Stimulated activated CD4-positive, alpha-beta T cell treated with anti-CD3 and anti-CD28 coated beads, Interleukin-1b, Interleukin-23, amount 100 ng/mL, for 1 hour (primary cell): ENCODE results near the gene SPOCK1.
"Not testable (repeated sequence)": the region's sequence is repeated elsewhere in the genome, so short reads cannot be mapped to it uniquely, and the experiment has no call there.

Experiments
- DNase-seq, 2 donors: peaks; one replicate each; pipeline ENCODE4 v3.0.0-alpha.2; 2020; ENCODE audit warnings: low read depth in 2 of 2

Gene SPOCK1

DNA sequence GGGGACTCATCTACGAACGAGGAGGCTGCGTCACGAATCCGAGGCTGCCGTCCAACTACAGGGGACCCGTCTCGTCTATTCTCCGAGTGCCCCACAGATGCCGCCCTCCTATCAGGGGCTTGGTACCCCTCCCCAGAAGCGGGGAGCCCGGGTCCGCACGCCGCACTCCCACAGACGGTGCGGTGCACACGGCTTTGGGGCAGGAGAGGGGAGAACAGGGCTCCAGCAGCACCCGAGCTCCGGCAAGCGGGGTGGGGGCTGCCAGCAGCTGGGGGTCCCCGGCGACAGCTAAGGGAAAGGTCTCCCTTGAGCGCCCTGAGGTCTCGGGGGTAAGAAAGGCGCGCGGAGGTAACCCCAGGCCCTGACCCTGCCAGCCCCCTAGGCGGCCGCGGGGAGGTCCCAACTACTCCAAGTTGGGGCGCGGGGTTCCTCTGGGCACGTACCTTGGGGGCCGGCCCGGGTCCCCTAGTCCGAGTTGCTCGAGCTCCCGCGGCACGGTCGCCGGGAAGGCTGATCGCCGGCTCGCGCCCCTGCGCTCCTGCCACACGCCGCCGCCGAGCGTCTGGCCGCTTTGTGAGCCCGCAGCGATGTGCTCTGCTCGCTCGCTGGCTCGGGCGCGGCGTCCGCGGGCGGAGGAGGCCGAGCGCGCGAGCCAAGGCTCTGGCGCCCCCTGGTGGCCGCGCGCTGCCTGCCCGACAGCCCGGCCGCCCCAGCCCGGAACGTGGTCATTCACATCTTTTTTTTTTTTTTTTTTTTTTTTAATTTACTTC lies at the start of gene SPOCK1:
SPOCK1 (minus strand) TSS at position 591 of the 770 bp plus-strand sequence.
- peak in 1 of 2 donors; percentile 14 for DNase-seq

DNA sequence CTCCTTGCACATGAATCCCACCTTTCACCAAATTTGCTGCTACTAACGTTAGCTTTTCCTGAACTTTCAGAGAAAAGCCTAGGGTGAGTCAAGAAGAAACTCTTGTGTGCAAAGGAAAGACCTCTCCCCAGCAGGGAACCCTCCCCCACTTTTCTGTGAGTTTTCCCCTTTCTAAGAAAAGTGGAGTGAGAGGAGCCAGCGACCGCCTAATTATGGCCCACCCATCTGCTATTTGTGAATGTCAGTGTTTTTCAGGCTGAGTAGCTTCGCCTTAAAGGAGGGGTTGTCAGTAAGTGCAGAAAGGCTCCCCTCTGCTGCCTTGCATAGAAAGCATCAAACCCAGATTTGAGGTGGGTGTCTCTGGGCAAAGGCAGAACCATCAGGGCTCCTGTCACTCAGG lies 46.8 kb upstream of the SPOCK1 start:
- no peak for DNase-seq

DNA sequence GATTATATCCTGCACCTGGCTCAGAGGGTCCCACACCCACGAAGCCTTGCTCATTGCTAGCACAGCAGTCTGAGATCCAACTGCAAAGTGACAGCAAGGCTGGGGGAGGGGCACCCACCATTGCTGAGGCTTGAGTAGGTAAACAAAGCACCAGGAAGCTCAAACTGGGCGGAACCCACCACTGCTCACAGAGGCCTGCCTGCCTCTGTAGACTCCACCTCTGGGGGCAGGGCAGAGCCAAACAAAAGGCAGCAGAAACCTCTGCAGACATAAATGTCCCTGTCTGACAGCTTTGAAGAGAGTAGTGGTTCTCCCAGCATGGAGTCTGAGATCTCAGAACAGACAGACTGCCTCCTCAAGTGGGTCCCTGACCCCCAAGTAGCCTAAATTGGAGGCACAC lies 36.3 kb upstream of the SPOCK1 start:
- DNase-seq: not testable (repeated sequence)

DNA sequence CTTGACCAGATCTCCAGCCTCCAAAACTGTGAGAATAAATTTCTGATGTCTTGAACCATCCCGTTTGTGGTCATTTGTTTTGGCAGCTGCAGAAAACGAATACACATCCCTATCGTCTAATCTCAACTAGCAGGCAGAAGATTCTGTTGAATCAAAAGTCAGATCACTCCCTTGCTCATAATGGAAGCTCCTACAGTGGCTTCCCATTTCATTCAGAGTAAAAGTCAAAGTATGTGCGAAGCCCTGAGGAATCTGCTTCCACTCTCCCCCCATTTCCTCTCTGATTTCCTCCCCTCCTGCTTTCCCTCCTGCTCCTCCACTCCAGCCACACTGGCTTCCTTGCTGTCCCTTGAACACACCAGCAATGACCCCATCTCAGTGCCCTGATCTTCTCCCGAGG lies 34.8 kb upstream of the SPOCK1 start:
- no peak for DNase-seq

DNA sequence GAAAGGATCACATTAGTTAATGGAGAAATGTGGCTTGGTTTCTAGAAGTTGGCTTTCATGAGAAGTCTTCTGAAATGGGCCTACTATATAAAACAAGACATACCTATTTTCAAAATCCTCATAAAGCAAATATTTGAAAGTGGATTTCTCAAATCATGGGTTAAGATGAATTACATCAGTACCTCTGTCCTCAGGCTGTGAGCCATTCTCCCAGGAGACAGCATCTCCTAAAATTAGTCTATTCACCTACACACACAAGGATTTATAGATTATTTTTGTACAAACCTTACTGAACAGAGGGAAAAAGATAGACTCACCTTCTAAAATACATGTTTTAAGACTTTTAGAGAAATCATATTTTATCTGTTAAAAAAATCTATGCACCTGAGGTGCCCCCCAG lies 32.1 kb upstream of the SPOCK1 start:
- no peak for DNase-seq

DNA sequence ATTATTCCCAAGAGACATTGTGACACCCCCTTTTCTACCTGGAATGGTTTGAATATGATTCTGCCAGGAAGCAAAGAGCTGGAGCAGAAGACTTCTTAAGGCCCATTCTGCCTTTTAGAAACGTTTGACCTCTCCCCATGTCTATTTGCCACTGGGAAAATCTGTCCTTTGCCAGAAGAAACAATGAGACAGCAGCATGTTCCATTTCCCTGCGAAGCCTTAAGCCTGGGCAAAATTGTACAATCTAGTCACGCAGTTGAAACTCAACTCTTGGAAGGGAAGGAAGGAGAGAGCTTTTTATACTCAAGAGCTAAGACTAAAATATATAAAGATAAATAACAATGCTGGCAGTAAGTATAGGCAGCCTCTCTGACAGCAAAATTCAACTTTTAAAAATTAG lies 22.1 kb upstream of the SPOCK1 start:
- no peak for DNase-seq

DNA sequence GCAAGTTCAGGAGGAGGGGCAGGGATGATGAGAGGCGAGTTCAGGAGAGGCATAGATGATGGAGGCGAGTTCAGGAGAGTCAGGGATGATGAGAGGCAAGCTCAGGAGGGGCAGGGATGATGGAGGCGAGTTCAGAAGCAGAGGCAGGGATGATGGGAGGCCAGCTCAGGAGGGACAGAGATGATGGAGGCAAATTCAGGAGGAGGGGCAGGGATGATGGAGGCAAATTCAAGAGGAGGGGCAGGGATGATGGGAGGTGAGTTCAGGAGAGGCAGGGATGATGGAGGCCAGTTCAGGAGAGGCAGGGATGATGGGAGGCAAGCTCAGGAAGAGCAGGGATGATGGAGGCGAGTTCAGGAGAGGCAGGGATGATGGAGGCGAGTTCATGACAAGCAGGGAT lies 17.8 kb upstream of the SPOCK1 start:
- no peak for DNase-seq

DNA sequence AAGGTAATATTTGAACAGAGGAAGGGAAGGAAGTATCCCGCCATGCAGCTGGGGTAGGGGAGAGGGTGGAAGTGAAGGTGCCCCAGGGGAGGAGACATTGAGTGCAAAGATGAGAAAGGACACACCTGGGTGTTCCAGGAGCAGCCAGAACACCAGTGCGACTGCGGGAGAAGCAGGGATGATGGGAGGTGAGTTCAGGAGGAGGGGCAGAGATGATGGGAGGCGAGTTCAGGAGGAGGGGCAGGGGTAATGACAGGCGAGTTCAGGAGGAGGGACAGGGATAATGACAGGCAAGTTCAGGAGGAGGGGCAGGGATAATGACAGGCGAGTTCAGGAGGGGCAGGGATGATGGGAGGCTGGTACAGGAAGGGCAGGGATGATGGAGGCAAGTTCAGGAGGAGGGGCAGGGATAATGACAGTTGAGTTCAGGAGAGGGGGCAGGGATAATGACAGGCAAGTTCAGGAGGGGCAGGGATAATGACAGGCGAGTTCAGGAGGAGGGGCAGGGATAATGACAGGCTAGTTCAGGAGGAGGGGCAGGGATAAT lies 17.2 kb upstream of the SPOCK1 start:
- DNase-seq: no peak

DNA sequence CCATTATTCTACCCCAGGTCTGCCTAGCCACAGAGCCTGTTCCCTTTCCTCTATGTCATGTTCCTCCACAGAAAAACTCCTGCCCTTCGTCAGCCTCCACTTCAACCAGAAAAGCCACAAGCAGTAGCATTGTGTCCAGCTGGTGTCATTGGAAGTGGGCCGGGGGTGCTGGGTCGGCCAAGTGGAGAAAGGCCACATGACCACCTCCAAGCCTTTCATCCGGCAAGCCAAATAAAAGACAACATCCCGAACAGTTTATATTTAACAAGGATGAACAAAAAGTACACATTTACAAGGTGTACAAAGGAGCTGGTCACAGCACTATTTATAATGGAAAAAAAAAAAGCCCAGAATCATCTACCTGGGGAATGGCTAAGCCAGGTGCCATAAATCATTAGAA lies 16.1 kb upstream of the SPOCK1 start:
- DNase-seq: no peak

DNA sequence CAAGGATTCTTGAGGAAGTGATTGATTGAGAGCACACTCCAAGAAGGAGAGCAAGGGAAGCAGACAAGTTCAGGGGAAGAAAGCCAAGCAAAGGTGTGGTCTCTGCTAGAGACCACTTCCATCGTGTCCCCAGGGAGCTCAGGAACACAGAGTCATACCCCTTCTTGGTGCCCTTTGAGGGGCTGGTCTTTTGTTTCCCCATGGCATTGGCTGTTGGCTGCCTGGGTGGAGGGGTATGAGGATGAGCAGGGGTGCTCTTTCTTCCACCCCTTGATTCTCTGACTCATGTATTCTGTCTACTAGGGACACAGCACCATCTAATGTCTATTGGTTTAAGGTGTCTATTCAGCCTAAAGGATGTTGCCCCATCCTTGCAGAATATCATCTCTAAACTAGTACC lies 11.5 kb upstream of the SPOCK1 start:
- DNase-seq: no peak

DNA sequence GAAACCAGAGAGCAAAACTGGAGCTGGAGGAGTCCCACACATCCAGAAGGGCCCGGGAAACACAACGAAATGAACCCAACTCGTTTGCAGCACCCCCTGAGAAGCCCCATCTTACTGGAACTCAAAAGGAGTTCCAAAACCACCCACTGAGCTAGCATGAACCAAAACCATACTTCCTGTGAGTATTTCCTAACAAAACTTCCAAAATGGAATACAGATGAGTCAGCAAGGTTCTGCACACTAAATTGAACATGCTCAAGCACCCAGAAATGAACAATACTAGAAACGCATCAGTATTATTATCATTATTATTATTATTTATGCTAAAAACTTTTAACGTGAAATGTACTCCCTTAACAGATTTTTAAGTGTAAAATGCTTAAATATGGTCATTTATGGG lies 8.0 kb upstream of the SPOCK1 start:
- no peak for DNase-seq

DNA sequence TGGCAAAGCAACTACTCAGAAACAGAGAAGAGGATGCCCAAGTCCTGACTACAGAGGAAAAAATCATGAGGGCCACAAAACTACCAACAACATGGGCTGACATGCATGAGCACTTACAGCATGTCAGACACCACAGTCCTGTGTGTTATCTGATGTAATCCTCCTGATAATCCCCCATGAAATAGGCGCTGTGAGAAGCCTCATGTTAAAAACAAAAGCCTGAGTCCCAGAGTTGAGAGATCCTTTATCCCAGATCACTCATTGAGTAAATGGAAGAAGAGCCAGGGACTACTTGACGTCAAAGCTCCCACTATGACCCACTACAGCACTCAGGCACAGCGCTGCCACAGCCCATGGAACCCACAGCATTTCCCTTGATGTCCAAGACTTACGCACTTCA lies 7.2 kb upstream of the SPOCK1 start:
- DNase-seq: no peak

DNA sequence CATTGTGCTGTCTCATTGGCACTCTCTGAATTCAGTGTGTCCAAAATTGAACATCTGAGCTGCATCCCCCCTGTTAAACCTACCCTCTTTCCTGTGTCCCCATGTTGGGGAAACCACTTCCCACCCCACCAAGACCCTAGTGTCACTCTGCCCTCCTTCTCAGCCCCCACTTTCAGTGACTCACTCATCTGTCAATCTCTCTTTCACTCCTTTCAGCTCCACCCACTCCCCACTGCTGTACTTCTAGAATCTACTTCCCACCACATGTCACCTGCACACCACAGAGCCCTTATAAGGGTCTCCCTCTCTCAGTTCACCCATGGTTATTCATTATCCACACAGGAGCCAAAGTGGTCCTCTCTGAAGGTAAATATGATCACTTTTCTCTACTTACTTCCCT lies 5.8 kb upstream of the SPOCK1 start:
- DNase-seq: no peak

DNA sequence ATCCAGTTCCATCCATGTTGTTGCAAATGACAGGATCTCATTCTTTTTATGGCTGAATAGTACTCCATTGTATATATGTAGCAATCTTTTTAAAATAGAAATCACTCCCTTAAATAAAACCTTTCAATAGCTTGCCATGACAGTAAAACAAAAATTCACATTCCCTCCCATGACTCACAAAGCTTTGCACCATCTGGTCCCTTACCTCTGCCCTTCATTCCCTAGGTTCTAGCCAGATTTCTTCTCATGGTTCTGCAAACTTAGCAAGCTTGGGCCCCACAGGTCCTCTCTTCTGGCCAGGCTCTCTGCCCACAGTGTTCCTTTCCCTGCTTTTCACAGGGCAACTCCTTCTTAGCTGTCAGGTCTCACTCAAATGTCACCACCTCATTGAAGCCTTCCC lies 4.3 kb upstream of the SPOCK1 start:
- DNase-seq: no peak

DNA sequence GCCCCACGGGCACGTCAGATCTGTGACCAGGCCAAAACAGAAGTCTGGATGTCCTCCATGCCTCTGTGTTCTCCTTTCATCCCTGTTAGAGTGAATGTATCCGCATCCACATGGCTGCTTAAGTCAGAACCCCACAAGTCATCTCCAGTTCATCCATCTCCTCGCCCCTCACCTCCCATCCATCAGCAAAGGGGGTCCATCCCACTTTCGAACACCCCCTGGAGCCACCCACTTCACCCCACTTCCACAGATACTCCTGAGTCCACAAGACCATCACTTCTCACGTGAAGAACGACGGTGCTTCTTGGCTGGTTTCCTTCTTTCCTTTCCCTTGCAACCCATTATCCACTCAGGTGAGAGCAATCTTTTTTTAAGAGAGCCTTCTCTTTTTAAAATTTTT lies 3.5 kb upstream of the SPOCK1 start:
- DNase-seq: no peak

DNA sequence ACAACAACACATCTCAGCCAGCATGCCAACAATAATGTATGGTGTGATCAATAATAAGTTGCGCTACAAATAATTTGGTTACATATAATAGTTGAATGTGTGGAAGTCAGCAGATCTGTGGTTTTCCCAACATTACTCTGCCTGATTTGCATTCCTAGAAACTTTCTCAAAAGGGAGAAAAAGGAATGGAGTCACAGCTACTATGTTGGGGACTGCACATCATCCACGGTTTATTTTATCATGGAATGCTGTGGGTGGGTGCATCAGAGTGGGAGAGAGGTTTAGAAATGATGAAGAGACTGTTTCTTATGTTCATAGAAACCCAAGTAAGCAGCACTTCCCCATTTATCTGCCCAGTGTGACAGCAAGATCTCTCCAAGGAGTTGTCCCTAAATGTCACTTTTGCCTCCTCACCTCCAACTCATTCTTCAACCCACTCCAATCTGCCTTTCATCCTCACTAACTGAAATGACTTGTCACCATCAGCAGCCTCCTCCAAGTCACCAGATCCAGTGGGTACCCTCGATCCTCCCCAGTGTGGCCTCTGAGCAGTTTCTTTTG lies 2.8 kb upstream of the SPOCK1 start:
- no peak for DNase-seq

DNA sequence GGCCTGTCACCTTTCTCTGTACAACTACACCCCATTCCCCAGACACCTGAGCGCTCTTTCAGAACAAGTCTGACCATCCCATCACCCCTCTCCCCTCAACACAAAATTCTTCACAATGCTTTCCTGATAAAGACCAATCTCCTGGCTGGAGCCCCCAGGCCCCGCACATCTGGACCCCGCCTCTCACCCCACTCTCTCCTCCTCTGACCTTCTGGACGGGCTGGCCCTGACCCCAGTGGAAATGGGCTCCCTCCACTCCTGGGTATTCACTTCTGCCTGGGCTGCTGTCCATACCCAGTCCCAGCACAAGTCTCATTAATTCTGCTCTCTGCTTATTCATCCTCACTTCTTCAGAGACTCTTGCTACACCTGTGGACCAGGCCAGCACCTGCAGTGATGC lies 2.1 kb upstream of the SPOCK1 start:
- DNase-seq: no peak

DNA sequence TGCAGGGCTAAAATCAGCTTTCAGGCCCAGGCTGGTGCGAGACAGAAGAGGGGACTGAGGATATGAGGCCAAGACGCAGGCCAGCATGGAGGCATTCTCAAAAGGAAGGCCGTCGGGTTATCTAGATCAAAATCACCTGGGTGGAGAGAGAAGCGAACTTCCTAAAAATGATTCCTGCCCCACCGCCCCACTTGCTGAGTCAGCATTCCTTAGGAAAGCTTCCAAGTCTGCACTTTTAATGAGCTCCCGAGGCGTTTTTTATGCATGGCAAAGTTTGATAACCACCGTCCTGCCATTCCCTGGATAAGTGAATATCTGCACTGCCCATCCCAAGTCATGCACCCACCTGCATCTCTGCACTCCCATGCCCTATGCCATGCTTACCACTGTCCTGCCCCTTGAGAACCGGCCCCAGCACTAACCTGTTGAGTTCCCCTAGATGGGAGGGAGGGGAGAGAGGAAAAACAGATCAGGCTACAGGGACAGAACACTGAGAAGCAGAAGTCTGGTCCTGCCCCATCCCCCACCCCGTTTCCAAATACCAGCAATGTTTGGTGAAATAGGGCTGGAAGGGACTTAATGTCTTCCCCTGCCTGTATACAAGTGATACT lies 1.6 kb upstream of the SPOCK1 start:
- DNase-seq: no peak

DNA sequence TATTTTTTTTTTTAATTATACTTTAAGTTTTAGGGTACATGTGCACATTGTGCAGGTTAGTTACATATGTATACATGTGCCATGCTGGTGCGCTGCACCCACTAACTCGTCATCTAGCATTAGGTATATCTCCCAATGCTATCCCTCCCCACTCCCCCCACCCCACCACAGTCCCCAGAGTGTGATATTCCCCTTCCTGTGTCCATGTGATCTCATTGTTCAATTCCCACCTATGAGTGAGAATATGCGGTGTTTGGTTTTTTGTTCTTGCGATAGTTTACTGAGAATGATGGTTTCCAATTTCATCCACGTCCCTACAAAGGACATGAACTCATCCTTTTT lies 351 bp upstream of the SPOCK1 start:
- DNase-seq: not testable (repeated sequence)

DNA sequence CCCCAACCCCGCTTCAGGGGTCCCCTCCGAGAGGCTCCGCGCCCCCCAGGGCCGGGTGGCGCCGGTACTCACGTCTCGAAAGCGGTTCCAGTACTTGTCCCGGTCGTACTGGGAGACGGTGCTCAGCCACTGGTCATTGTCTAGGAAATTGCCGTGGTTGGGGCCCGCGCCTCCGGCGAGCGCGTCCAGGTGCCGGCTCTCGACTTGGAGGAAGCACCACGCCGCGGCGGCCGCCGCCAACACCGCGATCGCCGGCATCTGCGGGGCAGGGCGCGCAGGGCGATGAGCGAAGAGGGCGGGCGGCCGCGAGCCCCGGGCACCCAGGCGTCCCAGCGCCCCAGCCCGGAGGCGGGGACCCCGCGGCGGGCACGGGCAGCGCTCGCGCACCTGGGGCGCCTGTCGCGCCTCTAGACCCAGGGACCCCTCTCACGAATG lies 808 bp downstream of the SPOCK1 start:
- DNase-seq: no peak

DNA sequence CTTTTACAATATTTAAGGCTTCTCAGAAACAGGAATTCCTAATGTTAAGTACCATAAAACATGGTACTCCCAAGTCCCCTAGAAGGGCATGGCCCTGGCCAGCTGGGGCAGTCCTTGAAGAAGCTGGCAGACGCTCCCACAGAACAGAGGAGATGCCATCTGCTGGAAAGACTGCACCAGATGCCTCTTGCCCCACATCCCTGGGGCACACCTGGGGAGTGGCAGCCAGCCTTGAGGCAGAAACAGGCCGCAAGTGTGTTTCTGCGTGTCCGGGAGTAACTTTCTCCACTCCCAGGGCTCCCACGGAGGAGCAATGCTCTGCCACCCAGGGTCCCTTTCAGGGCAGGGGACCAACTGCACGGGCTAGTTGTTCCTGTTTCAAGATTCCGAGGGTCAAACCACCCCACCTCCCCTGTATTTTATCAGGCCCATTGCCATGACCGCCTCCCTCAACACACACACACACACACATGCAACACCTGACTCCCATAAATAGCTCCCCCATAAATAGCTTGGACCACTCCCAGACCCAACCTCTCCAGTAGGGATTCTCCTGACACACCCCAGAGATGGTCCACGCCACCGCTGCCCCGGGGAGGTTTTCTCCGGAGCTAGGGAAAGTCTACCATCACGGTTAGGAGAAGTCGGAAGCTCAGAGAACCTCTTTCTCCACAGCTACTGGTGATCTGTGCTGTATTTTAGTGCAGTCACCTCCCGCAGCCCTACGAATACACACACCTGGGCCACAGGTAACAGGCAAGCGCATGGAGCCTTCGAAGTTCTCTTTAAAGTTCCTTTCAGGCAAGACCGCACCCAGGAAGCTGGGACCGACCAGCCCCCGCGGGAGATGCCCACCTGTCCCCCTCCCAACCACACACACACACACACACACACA lies 1.5 kb downstream of the SPOCK1 start:
- no peak for DNase-seq

DNA sequence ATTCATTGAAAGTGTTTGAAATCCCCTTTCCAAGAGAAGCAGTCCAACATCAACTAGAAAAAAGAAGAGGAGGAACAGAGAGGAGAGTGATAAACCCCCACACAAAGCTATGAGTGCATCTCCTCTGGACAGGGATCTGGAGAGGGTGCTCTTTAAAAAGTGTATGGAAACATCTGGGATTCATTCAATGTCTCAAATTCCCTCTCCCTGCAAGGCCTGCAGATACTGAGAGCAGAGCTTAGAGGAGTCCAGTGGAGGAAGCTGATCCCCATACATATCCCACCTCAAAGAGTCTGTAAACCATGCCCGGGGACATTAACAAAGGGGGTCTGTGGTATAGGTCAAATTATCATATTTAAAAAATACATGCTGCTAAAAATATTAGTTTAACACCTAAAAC lies 2.2 kb downstream of the SPOCK1 start:
- no peak for DNase-seq
